Progenitor cell of endocrine pancreas (in vitro differentiated cells): ENCODE measurements around the gene MEI1. TPM values are rescaled to one million over a fixed set of nuclear protein-coding genes. Genes with fewer than 3 reads are reported as not detected.
"Not testable (repeated sequence)": the region's sequence is repeated elsewhere in the genome, so short reads cannot be mapped to it uniquely, and the experiment has no call there.

Source experiments
- DNase-seq: peaks from one replicate; pipeline ENCODE4 v3.0.0; 2021; ENCODE audit warnings: low spot score; ENCODE audit not compliant: unreplicated experiment
- H3K27ac Mint-ChIP-seq: 2 replicates; pipeline ENCODE4 v1.8.0; 2021; ENCODE audit warnings: mild to moderate bottlenecking, moderate library complexity, mixed read lengths
- H3K27me3 Mint-ChIP-seq: 2 replicates; pipeline ENCODE4 v1.8.0; 2021; ENCODE audit warnings: mixed read lengths
- H3K36me3 Mint-ChIP-seq: 2 replicates; pipeline ENCODE4 v1.8.0; 2022; ENCODE audit warnings: mixed read lengths; ENCODE audit not compliant: insufficient read depth
- H3K4me1 Mint-ChIP-seq: 2 replicates; pipeline ENCODE4 v1.8.0; 2021; ENCODE audit warnings: low read depth, mixed read lengths
- H3K4me3 Mint-ChIP-seq: 2 replicates; pipeline ENCODE4 v1.8.0; 2021; ENCODE audit warnings: low read depth, mild to moderate bottlenecking, moderate library complexity, mixed read lengths
- H3K9me3 Mint-ChIP-seq: 2 replicates; pipeline ENCODE4 v1.8.0; 2021; ENCODE audit warnings: low read depth, mixed read lengths
- total RNA-seq: library from RNA; stranded (reverse); gene quantifications from 2 replicates; pipeline ENCODE4 v1.2.1, GENCODE V29; 2021
- TF ChIP-seq, protein P1 (sequence below): fragments of 200-600 bp; sonication (generic); IDR thresholded peaks from one replicate; pipeline ENCODE4 v1.5.0; 2021; ENCODE audit warnings: antibody characterized with exemption, mild to moderate bottlenecking; ENCODE audit not compliant: unreplicated experiment

Gene MEI1
- total RNA-seq, 1 donor from 2014 or later: 1.0 TPM

DNA sequence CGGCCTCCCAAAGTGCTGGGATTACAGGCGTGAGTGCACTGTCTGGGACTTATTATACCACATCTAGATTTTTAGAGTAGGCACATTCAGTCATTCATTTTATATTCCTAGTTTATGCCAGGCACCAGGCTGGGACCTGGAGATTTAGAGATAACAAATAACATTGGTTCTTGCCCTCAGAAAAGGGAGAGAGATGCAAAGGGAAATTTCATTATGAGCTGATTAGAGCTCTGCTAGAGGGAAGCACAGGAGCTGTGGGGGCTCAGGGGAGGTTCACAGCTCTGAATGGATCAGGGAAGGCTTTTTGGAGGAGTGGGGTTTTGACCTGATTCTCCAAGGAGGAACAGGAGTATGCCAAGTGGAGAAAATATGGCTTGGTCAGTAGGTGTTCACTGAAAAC lies 32.3 kb downstream of the MEI1 start:
- TF ChIP-seq, protein P1, sequence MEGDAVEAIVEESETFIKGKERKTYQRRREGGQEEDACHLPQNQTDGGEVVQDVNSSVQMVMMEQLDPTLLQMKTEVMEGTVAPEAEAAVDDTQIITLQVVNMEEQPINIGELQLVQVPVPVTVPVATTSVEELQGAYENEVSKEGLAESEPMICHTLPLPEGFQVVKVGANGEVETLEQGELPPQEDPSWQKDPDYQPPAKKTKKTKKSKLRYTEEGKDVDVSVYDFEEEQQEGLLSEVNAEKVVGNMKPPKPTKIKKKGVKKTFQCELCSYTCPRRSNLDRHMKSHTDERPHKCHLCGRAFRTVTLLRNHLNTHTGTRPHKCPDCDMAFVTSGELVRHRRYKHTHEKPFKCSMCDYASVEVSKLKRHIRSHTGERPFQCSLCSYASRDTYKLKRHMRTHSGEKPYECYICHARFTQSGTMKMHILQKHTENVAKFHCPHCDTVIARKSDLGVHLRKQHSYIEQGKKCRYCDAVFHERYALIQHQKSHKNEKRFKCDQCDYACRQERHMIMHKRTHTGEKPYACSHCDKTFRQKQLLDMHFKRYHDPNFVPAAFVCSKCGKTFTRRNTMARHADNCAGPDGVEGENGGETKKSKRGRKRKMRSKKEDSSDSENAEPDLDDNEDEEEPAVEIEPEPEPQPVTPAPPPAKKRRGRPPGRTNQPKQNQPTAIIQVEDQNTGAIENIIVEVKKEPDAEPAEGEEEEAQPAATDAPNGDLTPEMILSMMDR: no peak
- DNase-seq: no peak
- H3K4me1 Mint-ChIP-seq: no peaks in the 10 kb centered on the region
- no peak overlapping the region for H3K4me3 Mint-ChIP-seq
- H3K36me3 Mint-ChIP-seq: no peaks in the 10 kb centered on the region
- no peaks in the 10 kb centered on the region for H3K9me3 Mint-ChIP-seq
- H3K27me3 Mint-ChIP-seq: no peaks in the 10 kb centered on the region
- H3K27ac Mint-ChIP-seq: no peak overlapping the region

DNA sequence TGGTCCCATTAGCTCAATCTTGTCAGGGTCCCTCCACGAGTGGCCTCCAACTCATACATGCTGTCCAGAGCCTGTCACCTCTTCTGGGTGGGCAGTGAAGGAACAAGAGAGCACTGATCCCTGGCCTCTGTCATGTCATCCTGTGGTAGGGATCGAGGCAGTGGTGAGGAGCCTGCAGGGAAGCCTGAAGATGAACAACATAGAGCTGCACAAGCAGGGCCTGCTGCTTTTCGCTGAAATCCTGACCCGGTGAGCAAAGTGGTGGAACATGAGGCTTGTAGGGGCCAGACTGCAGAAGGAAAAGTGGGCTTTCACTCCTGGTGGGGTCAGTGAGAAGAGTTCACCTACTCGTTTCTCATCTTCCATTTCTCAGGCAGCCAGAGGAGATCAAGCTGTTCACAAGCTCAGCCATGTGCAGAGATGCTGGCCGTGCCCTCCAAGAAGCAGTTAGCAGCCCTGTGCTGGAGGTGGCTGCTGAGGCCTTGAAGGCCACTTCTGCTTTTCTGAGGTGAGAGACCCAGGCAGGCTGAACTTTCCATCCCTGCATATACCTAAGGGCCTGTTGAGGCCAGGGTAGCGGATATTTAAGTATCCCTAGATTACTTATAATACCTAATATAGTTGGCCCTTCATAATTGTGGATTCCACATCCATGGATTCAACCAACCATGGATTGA lies 32.9 kb downstream of the MEI1 start:
- Mint-ChIP-seq H3K27ac (no peak overlapping the region), H3K9me3 (no peaks in the 10 kb centered on the region), H3K27me3 (peaks cover 4% of the 10 kb centered on the region), H3K4me1 (no peaks in the 10 kb centered on the region), H3K4me3 (no peak overlapping the region), H3K36me3 (no peaks in the 10 kb centered on the region)
- no peak for DNase-seq
- TF ChIP-seq, protein P1: no peak

DNA sequence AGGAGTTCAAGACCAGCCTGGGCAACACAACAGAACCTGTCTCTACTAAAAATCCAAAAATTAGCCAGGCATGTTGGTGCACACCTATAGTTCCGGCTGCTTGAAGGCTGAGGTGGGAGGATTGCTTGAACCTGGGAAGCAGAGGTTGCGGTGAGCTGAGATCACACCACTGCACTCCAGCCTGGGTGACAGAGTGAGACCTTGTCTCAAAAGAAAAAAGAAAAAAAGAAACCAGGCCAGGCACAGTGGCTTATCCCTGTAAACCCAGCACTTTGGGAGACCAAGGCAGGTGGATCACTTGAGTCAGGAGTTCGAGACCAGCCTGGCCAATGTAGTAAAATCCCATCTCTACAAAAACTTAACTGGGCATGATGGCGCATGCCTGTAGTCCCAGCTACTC lies 33.9 kb downstream of the MEI1 start:
- H3K4me1 Mint-ChIP-seq, H3K4me3 Mint-ChIP-seq, H3K27ac Mint-ChIP-seq, DNase-seq, H3K9me3 Mint-ChIP-seq, H3K36me3 Mint-ChIP-seq, H3K27me3 Mint-ChIP-seq: not testable (repeated sequence)

DNA sequence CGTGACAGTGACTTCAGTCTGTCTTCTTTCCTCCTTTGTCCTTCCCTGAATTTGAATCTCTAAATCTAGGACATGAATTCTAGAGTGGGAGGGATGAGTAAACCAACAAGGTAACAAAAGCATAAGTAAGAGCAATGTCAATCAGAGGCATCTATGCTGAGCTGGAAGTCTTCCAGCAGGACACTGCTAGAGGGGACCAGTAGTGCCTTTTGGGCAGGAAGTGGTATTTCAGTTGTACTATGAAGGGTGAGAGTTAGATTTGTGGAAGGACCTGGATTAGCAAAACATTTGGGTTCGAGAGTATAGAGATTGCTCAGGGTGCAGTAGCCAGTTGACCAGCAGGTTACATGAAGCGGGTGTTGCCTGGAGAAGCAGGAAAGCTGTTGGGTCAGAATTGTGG lies 40.3 kb downstream of the MEI1 start:
- no peak overlapping the region for H3K4me3 Mint-ChIP-seq
- H3K36me3 Mint-ChIP-seq: no peaks in the 10 kb centered on the region
- TF ChIP-seq, protein P1: no peak
- peaks cover 14% of the 10 kb centered on the region for H3K27me3 Mint-ChIP-seq
- H3K4me1 Mint-ChIP-seq: peaks cover 1% of the 10 kb centered on the region
- DNase-seq: no peak
- H3K9me3 Mint-ChIP-seq: no peaks in the 10 kb centered on the region
- H3K27ac Mint-ChIP-seq: no peak overlapping the region

DNA sequence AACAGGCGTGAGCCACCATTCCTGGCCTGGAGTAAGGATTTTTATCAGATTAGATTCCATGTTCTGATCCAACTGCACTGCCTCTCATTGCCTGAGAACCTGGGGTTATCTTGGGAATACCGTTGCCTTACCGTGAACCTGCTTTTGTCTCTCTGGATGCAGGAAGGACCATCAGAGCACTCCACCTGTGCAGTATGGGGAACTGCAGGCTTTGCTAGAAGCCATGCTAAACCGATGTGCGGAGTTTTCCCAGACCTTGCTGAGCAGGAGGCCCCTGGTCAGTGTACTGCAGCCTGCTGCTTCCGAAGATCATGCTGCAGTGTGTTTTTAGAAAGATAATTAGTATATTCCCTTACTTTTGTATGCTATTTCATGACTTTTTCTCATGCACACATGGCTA lies 43.6 kb downstream of the MEI1 start:
- no peak overlapping the region for H3K27ac Mint-ChIP-seq
- no peak overlapping the region for H3K4me3 Mint-ChIP-seq
- H3K36me3 Mint-ChIP-seq: no peaks in the 10 kb centered on the region
- peaks cover 23% of the 10 kb centered on the region for H3K27me3 Mint-ChIP-seq
- H3K4me1 Mint-ChIP-seq: peaks cover 1% of the 10 kb centered on the region
- no peaks in the 10 kb centered on the region for H3K9me3 Mint-ChIP-seq
- TF ChIP-seq, protein P1: peak; percentile 25
- no peak for DNase-seq

DNA sequence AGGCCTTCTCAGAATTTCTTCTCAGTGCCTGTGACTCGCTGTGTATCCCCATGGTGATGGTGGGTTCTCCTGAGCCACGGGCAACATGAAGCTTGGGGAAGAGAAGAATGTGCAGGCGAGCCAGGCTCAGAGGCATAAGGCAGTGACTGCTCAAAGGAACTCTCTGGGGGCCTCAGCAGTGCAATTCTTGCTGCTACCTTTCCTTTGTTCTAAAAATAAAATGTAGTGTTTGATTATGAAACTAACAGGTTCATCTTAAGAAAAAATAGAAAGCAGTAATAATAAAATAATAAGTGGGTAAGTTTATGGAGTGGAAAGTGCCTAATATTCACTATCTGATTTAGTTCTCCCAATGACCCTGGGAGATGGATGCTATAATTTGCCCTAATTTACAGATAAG lies 46.7 kb downstream of the MEI1 start:
- Mint-ChIP-seq H3K4me3 (no peak overlapping the region), H3K27me3 (peaks cover 23% of the 10 kb centered on the region), H3K9me3 (no peaks in the 10 kb centered on the region), H3K4me1 (peaks cover 4% of the 10 kb centered on the region), H3K27ac (no peak overlapping the region), H3K36me3 (no peaks in the 10 kb centered on the region)
- DNase-seq: no peak
- TF ChIP-seq, protein P1: no peak
